Progenitor cell of endocrine pancreas (in vitro differentiated cells): Measurements from ENCODE around the gene PERCC1. TPM values are rescaled to one million over a fixed set of nuclear protein-coding genes. Genes with fewer than 3 reads are reported as not detected.

Experiments used
- DNase-seq: peaks from one replicate; pipeline ENCODE4 v3.0.0; 2021; ENCODE audit warnings: low spot score; ENCODE audit not compliant: unreplicated experiment
- H3K27ac Mint-ChIP-seq: 2 replicates; pipeline ENCODE4 v1.8.0; 2021; ENCODE audit warnings: mild to moderate bottlenecking, moderate library complexity, mixed read lengths
- H3K27me3 Mint-ChIP-seq: 2 replicates; pipeline ENCODE4 v1.8.0; 2021; ENCODE audit warnings: mixed read lengths
- H3K36me3 Mint-ChIP-seq: 2 replicates; pipeline ENCODE4 v1.8.0; 2022; ENCODE audit warnings: mixed read lengths; ENCODE audit not compliant: insufficient read depth
- H3K4me1 Mint-ChIP-seq: 2 replicates; pipeline ENCODE4 v1.8.0; 2021; ENCODE audit warnings: low read depth, mixed read lengths
- H3K4me3 Mint-ChIP-seq: 2 replicates; pipeline ENCODE4 v1.8.0; 2021; ENCODE audit warnings: low read depth, mild to moderate bottlenecking, moderate library complexity, mixed read lengths
- H3K9me3 Mint-ChIP-seq: 2 replicates; pipeline ENCODE4 v1.8.0; 2021; ENCODE audit warnings: low read depth, mixed read lengths
- total RNA-seq: library from RNA; stranded (reverse); gene quantifications from 2 replicates; pipeline ENCODE4 v1.2.1, GENCODE V29; 2021
- TF ChIP-seq, protein P1 (sequence below): fragments of 200-600 bp; sonication (generic); IDR thresholded peaks from one replicate; pipeline ENCODE4 v1.5.0; 2021; ENCODE audit warnings: antibody characterized with exemption, mild to moderate bottlenecking; ENCODE audit not compliant: unreplicated experiment

The PERCC1 gene
- total RNA-seq, 1 donor from 2014 or later, result 7.6 TPM

DNA sequence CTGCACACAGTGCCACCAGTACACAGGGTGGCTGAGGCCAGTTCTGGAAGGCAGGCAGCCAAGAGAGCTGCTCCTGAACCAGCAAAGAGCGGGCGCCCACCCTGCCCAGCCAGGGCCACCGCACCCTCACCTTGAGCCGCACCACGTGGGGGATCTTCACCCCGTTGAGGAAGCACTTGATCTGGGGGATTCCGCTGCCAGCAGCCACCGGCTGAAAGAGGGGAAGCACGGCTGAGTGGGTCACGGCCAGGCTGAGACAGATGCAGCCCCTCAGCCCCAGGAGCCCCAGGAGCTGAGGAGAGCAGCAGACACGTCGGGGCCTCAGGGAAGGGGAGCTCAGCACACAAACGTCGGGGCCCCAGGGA is 28.1 kb downstream of the PERCC1 start:
- Mint-ChIP-seq H3K9me3 (no peaks in the 10 kb centered on the region), H3K36me3 (no peaks in the 10 kb centered on the region)
- DNase-seq, result no peak

DNA sequence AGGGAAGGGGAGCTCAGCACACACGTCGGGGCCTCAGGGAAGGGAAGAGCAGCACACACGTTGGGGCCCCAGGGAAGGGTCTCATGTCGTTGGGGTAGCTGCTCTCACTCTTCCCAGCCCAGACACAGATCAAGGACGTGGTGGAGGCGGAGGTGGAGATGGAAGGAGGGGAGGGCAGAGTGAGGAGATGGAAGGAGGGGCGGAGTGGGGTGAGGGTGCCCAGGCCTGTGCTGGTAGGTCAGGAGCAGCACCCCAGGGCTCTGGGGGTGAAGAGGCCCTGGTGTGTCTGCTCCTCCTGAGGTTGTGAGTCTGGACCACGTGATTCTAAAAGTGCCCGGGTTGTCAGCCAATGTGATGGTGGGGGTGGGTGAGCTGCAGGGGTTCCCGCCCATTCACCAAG is 29.1 kb downstream of the PERCC1 start:
- Mint-ChIP-seq H3K4me3 (no peak overlapping the region), H3K27me3 (no peaks in the 10 kb centered on the region), H3K27ac (no peak overlapping the region), H3K36me3 (no peaks in the 10 kb centered on the region), H3K9me3 (no peaks in the 10 kb centered on the region), H3K4me1 (no peaks in the 10 kb centered on the region)
- DNase-seq, result no peak
- TF ChIP-seq, protein P1, sequence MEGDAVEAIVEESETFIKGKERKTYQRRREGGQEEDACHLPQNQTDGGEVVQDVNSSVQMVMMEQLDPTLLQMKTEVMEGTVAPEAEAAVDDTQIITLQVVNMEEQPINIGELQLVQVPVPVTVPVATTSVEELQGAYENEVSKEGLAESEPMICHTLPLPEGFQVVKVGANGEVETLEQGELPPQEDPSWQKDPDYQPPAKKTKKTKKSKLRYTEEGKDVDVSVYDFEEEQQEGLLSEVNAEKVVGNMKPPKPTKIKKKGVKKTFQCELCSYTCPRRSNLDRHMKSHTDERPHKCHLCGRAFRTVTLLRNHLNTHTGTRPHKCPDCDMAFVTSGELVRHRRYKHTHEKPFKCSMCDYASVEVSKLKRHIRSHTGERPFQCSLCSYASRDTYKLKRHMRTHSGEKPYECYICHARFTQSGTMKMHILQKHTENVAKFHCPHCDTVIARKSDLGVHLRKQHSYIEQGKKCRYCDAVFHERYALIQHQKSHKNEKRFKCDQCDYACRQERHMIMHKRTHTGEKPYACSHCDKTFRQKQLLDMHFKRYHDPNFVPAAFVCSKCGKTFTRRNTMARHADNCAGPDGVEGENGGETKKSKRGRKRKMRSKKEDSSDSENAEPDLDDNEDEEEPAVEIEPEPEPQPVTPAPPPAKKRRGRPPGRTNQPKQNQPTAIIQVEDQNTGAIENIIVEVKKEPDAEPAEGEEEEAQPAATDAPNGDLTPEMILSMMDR, result no peak

More for the DNA sequence above, 28.1 kb downstream of the PERCC1 start:
- Mint-ChIP-seq H3K4me1 (no peaks in the 10 kb centered on the region), H3K27me3 (no peaks in the 10 kb centered on the region), H3K4me3 (no peak overlapping the region), H3K27ac (no peak overlapping the region)
- TF ChIP-seq, protein P1, result no peak

DNA sequence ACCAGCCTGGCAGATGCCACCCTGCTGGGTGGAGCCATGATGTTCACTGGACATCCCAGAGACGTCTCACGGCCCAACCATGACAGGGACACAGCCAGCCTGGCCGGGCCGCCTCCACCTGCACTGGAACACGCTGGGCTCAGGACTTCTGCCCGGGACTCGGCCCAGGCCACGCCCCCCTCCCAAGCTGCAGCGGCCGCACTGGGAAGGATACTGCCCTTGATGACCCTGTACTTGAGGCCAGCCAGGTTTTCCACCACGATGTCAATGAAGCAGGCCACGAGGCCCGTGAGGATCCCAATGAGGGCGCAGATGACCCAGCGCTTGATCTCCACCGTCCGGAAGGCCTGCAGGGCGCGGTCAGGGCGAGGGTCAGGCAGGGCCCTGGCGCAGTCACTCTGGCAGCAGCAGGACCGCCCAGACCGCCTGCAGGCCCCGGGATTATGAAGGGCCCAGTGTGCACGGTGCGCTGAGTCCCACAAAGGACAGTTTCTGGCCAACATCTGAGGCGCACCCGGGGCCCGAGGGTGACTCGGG is 29.8 kb downstream of the PERCC1 start:
- Mint-ChIP-seq H3K9me3 (no peaks in the 10 kb centered on the region), H3K4me1 (no peaks in the 10 kb centered on the region), H3K4me3 (no peak overlapping the region), H3K27ac (no peak overlapping the region), H3K36me3 (no peaks in the 10 kb centered on the region), H3K27me3 (no peaks in the 10 kb centered on the region)
- no peak for DNase-seq
- TF ChIP-seq, protein P1, result no peak

DNA sequence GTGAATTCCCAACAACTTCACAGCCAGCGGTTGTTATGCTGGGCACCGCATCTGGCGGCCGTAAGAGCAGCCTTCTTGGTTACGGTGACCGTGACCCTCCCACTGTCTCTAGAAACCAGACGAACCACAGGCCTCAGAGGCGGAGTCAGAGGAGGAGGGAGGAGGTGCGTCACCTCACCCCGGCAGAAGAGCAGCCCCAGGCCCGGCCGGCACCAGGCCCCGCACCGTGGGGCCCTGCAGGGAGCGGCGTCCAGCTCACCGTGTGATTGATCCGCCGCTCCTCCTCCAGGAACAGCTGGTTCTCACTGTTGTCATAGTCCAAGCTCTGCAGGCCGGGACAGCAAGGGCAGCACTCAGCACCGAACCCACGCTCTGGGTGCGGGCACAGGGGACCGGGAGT is 30.3 kb downstream of the PERCC1 start:
- Mint-ChIP-seq H3K27ac (no peak overlapping the region), H3K4me3 (no peak overlapping the region), H3K36me3 (no peaks in the 10 kb centered on the region), H3K4me1 (no peaks in the 10 kb centered on the region), H3K27me3 (no peaks in the 10 kb centered on the region), H3K9me3 (no peaks in the 10 kb centered on the region)
- TF ChIP-seq, protein P1, result no peak
- DNase-seq, result no peak

DNA sequence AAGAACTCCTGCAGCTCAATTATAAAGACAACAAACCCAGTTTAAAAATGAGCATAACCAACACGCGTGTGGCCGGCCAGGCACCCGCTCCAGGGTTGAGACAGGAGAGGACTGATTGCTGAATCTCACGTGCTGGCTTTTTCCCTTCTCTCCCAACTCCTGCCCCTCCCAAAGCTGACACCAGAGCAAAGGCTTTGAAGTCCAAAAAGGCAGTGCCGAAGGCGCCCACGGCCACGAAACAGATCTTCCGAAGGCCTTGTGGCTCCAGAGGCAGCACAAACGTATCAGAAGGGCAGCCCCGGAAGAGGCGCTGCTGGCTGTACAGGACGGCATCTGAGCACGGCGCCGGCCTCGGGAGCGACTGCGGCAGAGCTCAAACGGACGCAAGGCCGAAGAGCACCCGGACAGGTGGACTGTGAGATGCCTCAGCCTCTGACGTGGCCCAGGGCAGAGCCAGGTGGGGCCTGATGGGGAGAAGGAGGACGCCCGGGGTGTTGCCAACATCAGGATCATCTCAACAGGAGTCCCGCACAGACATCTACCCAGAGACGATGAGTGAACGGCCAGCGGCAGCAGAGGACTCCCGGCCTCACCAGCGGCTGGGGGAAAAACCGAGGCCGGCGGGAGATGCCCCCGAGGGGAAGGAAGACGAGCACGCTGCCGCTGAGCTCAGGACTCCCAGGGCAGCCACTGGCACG is 33.5 kb downstream of the PERCC1 start:
- no peaks in the 10 kb centered on the region for H3K4me1 Mint-ChIP-seq
- H3K27me3 Mint-ChIP-seq, result no peaks in the 10 kb centered on the region
- no peaks in the 10 kb centered on the region for H3K36me3 Mint-ChIP-seq
- TF ChIP-seq, protein P1, result no peak
- H3K27ac Mint-ChIP-seq, result no peak overlapping the region
- H3K4me3 Mint-ChIP-seq, result no peak overlapping the region
- no peaks in the 10 kb centered on the region for H3K9me3 Mint-ChIP-seq
- DNase-seq, result no peak
